Stomach (tissue), 9 donors: ENCODE data around the gene MAIP1. TPM values are rescaled to one million over a fixed set of nuclear protein-coding genes. Genes with fewer than 3 reads are reported as not detected.

Source experiments
- DNase-seq, 2 donors: peaks; one replicate each; pipeline versions ENCODE4 v3.0.0 to v3.0.0-alpha.2; 2013 to 2019
- H3K27ac ChIP-seq, 5 donors: fragments of 200-600 bp in 4 of 5; sonication (generic) in 4 of 5; one replicate each; pipeline ENCODE4 v1.5.1; 2013 to 2019; ENCODE audit warnings: mild to moderate bottlenecking in 1 of 5, moderate library complexity in 1 of 5
- H3K27me3 ChIP-seq, 3 donors: fragments of 200-600 bp; sonication (generic); one replicate each; pipeline ENCODE4 v1.5.1; 2017 to 2019; ENCODE audit warnings: mixed run types in 1 of 3
- H3K36me3 ChIP-seq, 4 donors: fragments of 200-600 bp; sonication (generic); 1 replicate in 3 of 4; 2 replicates in 1 of 4; pipeline ENCODE4 v1.5.1; 2016 to 2019
- H3K4me1 ChIP-seq, 4 donors: fragments of 200-600 bp; sonication (generic); one replicate each; pipeline ENCODE4 v1.5.1; 2016 to 2019
- H3K4me3 ChIP-seq, 4 donors: fragments of 200-600 bp; sonication (generic) in 3 of 4; one replicate each; pipeline ENCODE4 v1.5.1; 2016 to 2019; ENCODE audit warnings: mild to moderate bottlenecking in 1 of 4
- H3K9me3 ChIP-seq, 4 donors: fragments of 200-600 bp; sonication (generic); one replicate each; pipeline ENCODE4 v1.5.1; 2016 to 2019
- EP300 ChIP-seq: sonication (generic); formaldehyde crosslinking; IDR thresholded peaks from one replicate; pipeline ENCODE4 v1.6.1; 2017; ENCODE audit warnings: antibody characterized with exemption
- POLR2A ChIP-seq, 4 donors: fragments of 450-650 bp; IDR thresholded peaks; one replicate each; pipeline ENCODE4 v1.6.1; 2016; ENCODE audit warnings: antibody characterized with exemption in 4 of 4, control low read depth in 2 of 4, mild to moderate bottlenecking in 1 of 4, moderate library complexity in 1 of 4
- POLR2AphosphoS5 ChIP-seq, 3 donors: sonication (generic); formaldehyde crosslinking; IDR thresholded peaks; one replicate each; pipeline ENCODE4 v1.6.1; 2016; ENCODE audit warnings: antibody characterized with exemption in 3 of 3
- WGBS, 5 donors: extraction: QIAGEN DNeasy Blood & Tissue Kit in 3 of 5; methylation state at CpG; one replicate each; pipeline versions ENCODE4 v1.1.5 to v1.1.7; 2013 to 2018; 5-methylcytosine and 5-hydroxymethylcytosine counted together
- intact Hi-C: fragments of 100-400 bp; cut with DNase I; formaldehyde crosslinking; loops from one replicate; pipeline ENCODE4 v1.15.1; 2023; ENCODE audit warnings: low total_unique reads
- polyA plus RNA-seq, 3 donors: library from polyadenylated mRNA; stranded (reverse); fragments of 200-250 nt; gene quantifications; one replicate each; pipeline ENCODE4 v1.2.3, GENCODE V29; 2013
- total RNA-seq, 5 donors: library from RNA; depleted of rRNA; stranded (reverse); fragments of >200 nt; gene quantifications; one replicate each; pipeline versions ENCODE4 v1.1.0 to v1.2.3, GENCODE V29; 2014 to 2016
- TF ChIP-seq, protein P1 (sequence below), 7 experiments: fragments of 450-650 bp in 4 of 7; fragments of 200-600 bp in 3 of 7; sonication (generic) in 3 of 7; IDR thresholded peaks; one replicate each; pipeline ENCODE4 v1.5.1; 2016 to 2019; ENCODE audit warnings: antibody characterized with exemption in 7 of 7, control low read depth in 2 of 7, mild to moderate bottlenecking in 1 of 7
- donor health status: healthy with polysubstance abuse.
- donor health status: Bipolar disorder and iron deficiency.
- donor health status: healthy.

Gene MAIP1
- total and polyA plus RNA-seq, 8 donors = 7.0 to 30.4 (median 22.9) TPM; not detected in 1

DNA sequence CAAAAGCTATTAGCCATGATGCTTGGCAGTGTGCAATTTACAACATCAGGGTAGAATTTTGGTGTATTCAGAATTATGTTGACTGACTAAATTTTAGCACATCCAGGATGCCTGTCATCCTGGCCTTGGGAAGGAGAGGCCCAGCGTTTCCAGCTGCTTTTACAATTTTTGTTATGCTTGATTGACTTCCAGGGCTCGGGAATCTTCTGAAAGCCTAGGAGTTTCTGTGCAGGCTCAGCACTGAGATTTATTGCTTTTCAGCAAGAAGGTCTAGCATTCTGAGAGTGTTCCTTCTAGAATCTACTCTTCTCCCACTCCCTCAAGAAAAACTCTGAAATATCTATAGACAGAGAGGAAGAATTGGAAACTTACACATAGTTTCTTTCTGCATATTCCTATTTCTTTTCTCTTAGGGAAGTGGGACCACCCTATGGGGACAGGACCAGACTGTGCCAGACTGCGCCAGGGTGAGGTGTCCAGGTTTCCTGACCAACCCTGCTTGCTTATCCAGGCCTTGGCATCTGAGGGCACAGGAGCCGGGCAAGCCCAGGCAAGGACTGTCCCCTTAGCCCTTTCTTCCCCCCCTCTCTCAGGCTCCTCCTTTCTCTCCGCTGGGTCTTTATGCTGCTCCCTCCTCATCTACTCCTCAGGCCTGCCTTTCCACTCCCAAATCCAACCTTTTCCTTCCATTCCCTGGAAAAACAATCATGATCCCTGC lies 26.9 kb downstream of the MAIP1 start:
- TF ChIP-seq POLR2A (IDR thresholded peaks at IDR 0.05) (no peak), EP300 (no peak), POLR2AphosphoS5 (IDR thresholded peaks at IDR 0.05) (no peak)
- TF ChIP-seq, protein P1, sequence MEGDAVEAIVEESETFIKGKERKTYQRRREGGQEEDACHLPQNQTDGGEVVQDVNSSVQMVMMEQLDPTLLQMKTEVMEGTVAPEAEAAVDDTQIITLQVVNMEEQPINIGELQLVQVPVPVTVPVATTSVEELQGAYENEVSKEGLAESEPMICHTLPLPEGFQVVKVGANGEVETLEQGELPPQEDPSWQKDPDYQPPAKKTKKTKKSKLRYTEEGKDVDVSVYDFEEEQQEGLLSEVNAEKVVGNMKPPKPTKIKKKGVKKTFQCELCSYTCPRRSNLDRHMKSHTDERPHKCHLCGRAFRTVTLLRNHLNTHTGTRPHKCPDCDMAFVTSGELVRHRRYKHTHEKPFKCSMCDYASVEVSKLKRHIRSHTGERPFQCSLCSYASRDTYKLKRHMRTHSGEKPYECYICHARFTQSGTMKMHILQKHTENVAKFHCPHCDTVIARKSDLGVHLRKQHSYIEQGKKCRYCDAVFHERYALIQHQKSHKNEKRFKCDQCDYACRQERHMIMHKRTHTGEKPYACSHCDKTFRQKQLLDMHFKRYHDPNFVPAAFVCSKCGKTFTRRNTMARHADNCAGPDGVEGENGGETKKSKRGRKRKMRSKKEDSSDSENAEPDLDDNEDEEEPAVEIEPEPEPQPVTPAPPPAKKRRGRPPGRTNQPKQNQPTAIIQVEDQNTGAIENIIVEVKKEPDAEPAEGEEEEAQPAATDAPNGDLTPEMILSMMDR (IDR thresholded peaks at IDR 0.05) = no peak
- Histone ChIP-seq H3K27me3 (no peaks in the 10 kb centered on the region), H3K27ac (no peak overlapping the region), H3K9me3 (no peaks in the 10 kb centered on the region), H3K4me3 (no peak overlapping the region), H3K36me3 (no peaks in the 10 kb centered on the region), H3K4me1 (peaks cover 0 to 22% (median 10%) of the 10 kb centered on the region in 4 donors)
- 80 to 88% (median 83%) methylated on average over 5 of the region's 5 CpGs for WGBS, 5 donors
- DNase-seq = no peak
- intact Hi-C loops = loop anchor here (5.0 kb wide), 1 partner anchor 500 kb away; no protein-coding TSS in a partner anchor

DNA sequence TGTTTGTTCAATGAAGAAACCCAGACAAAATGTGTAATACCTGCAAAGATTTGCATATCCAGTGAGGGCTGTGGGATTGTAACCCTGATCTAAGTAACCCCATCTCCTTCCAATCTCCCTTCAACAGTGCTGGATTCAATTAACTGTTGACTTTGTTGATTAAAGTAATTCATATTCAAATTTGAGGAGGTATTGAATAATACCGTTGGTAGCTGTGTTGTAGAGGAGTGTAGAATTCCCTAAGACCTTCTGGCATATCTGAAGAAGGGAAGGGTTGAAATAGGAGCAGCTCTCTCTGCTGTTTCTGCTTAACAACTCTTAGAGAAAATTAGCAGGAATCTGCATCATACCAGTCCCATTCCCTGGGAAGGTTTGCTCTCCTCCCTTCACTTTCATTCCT lies 28.2 kb downstream of the MAIP1 start:
- intact Hi-C loops = loop anchor here (5.0 kb wide), 1 partner anchor 499 kb away; no protein-coding TSS in a partner anchor
- TF ChIP-seq POLR2AphosphoS5 (IDR thresholded peaks at IDR 0.05) = no peak
- TF ChIP-seq, protein P1 (IDR thresholded peaks at IDR 0.05) = no peak
- no peak for TF ChIP-seq EP300
- no peak for TF ChIP-seq POLR2A (IDR thresholded peaks at IDR 0.05)
- H3K27me3 ChIP-seq = no peaks in the 10 kb centered on the region
- H3K9me3 ChIP-seq = no peaks in the 10 kb centered on the region
- no peak for DNase-seq
- 35 to 56% (median 41%) methylated on average over 1 of the region's 1 CpG for WGBS, 5 donors
- no peaks in the 10 kb centered on the region for H3K36me3 ChIP-seq
- no peak overlapping the region for H3K4me3 ChIP-seq
- H3K4me1 ChIP-seq = peaks cover 0 to 17% (median 12%) of the 10 kb centered on the region in 4 donors
- no peak overlapping the region for H3K27ac ChIP-seq

DNA sequence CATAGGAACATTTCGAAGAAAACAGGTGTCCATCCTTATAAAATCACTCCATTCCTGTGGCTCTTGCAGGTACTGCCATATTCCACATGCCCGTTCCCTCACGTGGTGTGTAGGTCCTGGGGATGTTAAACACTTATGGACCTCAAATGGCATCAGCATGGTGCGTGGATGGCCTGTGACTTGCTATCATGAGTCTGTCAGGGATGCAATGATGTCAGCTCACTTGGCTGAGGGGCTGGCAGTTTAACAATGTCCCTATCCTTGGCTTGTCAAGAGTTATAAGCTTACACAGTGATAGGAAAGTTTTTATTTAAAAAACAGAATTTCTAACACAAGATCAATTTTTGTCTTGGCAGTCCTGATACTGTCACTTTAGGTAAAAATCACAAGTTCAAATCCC lies 28.8 kb downstream of the MAIP1 start:
- WGBS, 5 donors = 66 to 91% (median 85%) methylated on average over 4 of the region's 4 CpGs
- intact Hi-C loops = loop anchor here (5.0 kb wide), 1 partner anchor 498 kb away; no protein-coding TSS in a partner anchor

DNA sequence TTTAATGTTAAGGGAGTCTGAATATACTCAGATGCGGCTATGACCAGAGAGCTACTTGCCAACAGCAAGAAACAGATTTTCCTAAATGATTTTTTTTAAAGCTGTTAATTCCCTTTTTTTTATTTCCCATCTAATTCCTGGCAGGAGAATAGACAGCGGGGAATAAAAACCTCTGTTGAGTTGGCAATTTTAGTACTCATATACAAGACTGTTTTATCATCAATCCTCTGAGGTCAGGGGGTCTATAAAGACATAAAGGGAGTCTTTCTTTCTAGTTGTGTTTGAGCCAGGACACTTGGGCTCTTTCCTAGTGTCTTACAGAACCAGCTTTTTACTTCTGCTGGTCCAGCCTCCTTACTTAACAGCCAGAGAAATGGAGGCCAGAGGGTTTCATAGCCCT lies 29.4 kb downstream of the MAIP1 start:
- no peaks in the 10 kb centered on the region for H3K9me3 ChIP-seq
- H3K4me3 ChIP-seq = no peak overlapping the region
- TF ChIP-seq, protein P1 (IDR thresholded peaks at IDR 0.05) = no peak
- TF ChIP-seq POLR2A (IDR thresholded peaks at IDR 0.05) (no peak), EP300 (no peak), POLR2AphosphoS5 (IDR thresholded peaks at IDR 0.05) (no peak)
- H3K27ac ChIP-seq = no peak overlapping the region
- no peaks in the 10 kb centered on the region for H3K36me3 ChIP-seq
- intact Hi-C loops = loop anchor here (5.0 kb wide), 1 partner anchor 498 kb away; no protein-coding TSS in a partner anchor
- 82 to 94% (median 88%) methylated on average over 2 of the region's 2 CpGs for WGBS, 5 donors
- peak in 1 of 2 donors; percentile 78 for DNase-seq
- no peaks in the 10 kb centered on the region for H3K27me3 ChIP-seq
- peaks cover 0 to 12% (median 5%) of the 10 kb centered on the region in 4 donors for H3K4me1 ChIP-seq

More for the DNA sequence above, 28.8 kb downstream of the MAIP1 start:
- Histone ChIP-seq H3K4me1 (peaks cover 0 to 17% (median 9%) of the 10 kb centered on the region in 4 donors), H3K27ac (no peak overlapping the region), H3K9me3 (no peaks in the 10 kb centered on the region), H3K4me3 (no peak overlapping the region), H3K27me3 (no peaks in the 10 kb centered on the region), H3K36me3 (no peaks in the 10 kb centered on the region)
- no peak for DNase-seq
- TF ChIP-seq EP300 = no peak
